ENCODE measurements around the gene ABCF2. TPM values are rescaled to one million over a fixed set of nuclear protein-coding genes. Genes with fewer than 3 reads are reported as not detected.
A peak's percentile ranks its signal among the peaks of the same experiment; 100 is the strongest.

The ABCF2 gene
- total and polyA plus RNA-seq, 2 of the 4 experiments (the other 2 are of a cell fraction): 46.2 to 103 TPM

DNA sequence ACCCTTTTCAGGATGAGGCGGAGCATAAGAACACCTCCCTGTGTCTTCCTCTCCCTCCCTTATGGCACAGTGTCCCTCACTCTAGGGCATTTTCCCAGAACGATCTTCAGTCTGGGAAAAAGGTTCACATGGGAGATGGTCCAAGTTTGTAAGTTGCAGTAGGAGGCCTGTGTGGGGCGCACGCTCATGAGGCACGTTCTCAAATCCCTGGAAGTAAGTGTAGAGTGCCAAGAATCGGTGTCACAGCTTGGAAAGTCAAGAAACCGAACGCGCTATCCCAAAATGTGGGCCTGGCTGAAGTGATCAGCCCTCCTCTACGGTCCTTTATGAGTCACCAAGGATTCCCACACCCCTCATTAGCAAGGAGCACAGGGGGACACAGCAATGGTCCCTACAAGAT, 45.4 kb upstream of the ABCF2 start:
- ATAC-seq (ENCODE audit: low read depth): no peak

More for the DNA sequence above, 45.4 kb upstream of the ABCF2 start:
- dilution Hi-C loops (cut with HindIII; ENCODE audit: low sequenced_read_pairs, unreplicated experiment): no loop called here
- 43% methylated on average over 1 of the region's 10 CpGs; no CpG with 5 or more reads in 1 of the 2 experiments for WGBS, 2 experiments (ENCODE audit: extremely low coverage in 2 of 2, insufficient read length in 1 of 2)
- H2AFZ ChIP-seq (replicated peaks; ENCODE audit: low read length, poor library complexity): no peak overlapping the region
- no peak overlapping the region; the same call in 1 of the 2 replicates for H3K4me2 ChIP-seq (ENCODE audit: low read depth, low read length)
- in situ Hi-C loops (cut with MboI; ENCODE audit: low sequenced_read_pairs): no loop called here
- H3K9me1 ChIP-seq (ENCODE audit: insufficient read depth, low read length): no peaks in the 10 kb centered on the region
- H3K27ac ChIP-seq (ENCODE audit: insufficient read depth, low read length): peak overlapping the region; percentile 43; the same call in 1 of the 2 replicates
- H4K5ac ChIP-seq (ENCODE audit: low read depth, low read length): no peak overlapping the region
- no peak overlapping the region for H3K56ac ChIP-seq (ENCODE audit: extremely low read depth, insufficient read depth, low read length)
- H3K4me1 ChIP-seq (ENCODE audit: control insufficient read depth, insufficient read depth, low read length): peaks cover 8% of the 10 kb centered on the region; the same call in 1 of the 2 replicates
- H4K91ac ChIP-seq (ENCODE audit: insufficient read depth, low read depth, low read length): no peak overlapping the region
- TF ChIP-seq RCOR1 (IDR thresholded peaks at IDR 0.05; ENCODE audit: insufficient replicate concordance, low read length): no peak
- TF ChIP-seq RFX5 (IDR thresholded peaks at IDR 0.05; ENCODE audit: low read depth, low read length): no peak
- TF ChIP-seq, protein P1, sequence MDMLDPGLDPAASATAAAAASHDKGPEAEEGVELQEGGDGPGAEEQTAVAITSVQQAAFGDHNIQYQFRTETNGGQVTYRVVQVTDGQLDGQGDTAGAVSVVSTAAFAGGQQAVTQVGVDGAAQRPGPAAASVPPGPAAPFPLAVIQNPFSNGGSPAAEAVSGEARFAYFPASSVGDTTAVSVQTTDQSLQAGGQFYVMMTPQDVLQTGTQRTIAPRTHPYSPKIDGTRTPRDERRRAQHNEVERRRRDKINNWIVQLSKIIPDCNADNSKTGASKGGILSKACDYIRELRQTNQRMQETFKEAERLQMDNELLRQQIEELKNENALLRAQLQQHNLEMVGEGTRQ (IDR thresholded peaks at IDR 0.05; ENCODE audit: low read depth, low read length): no peak
- TF ChIP-seq SMC3 (IDR thresholded peaks at IDR 0.05; ENCODE audit: low read depth, low read length): no peak
- no peak for TF ChIP-seq MXI1 (IDR thresholded peaks at IDR 0.05; ENCODE audit: borderline replicate concordance, low read depth, low read length)
- TF ChIP-seq MAFK (IDR thresholded peaks at IDR 0.05; ENCODE audit: low read depth, low read length): no peak
- TF ChIP-seq CEBPB (IDR thresholded peaks at IDR 0.05; ENCODE audit: low read depth, low read length): no peak
- TF ChIP-seq MAZ (IDR thresholded peaks at IDR 0.05; ENCODE audit: borderline replicate concordance, low read depth, low read length): no peak
- no peak for TF ChIP-seq POLR2A (IDR thresholded peaks at IDR 0.05; ENCODE audit: low read depth, low read length)
- BruUV-seq (replicated peaks): no TSS peak
- no peaks in the 10 kb centered on the region for H3K9me3 ChIP-seq (ENCODE audit: control insufficient read depth, insufficient read depth, low read length)
- no peaks in the 10 kb centered on the region; the same call in 1 of the 2 replicates for H3K27me3 ChIP-seq (ENCODE audit: control insufficient read depth, insufficient read depth, low read length)
- H3K14ac ChIP-seq (replicated peaks; ENCODE audit: low read depth, low read length): no peak overlapping the region
- H2AK9ac ChIP-seq (replicated peaks; ENCODE audit: low read depth, low read length, poor library complexity): no peak overlapping the region
- no peak for DNase-seq
- no peak overlapping the region for H3K4me3 ChIP-seq (ENCODE audit: insufficient read depth, low read depth, low read length)
- no peak overlapping the region for H2BK120ac ChIP-seq (ENCODE audit: low read depth, low read length)
- no peak overlapping the region for H3K9ac ChIP-seq (ENCODE audit: low read depth, low read length)
- H3K4ac ChIP-seq (ENCODE audit: low read depth, low read length): no peak overlapping the region
- intact Hi-C loops (cut with micrococcal nuclease): no loop called here
- H3K36me3 ChIP-seq (ENCODE audit: control insufficient read depth, insufficient read depth, low read length): no peaks in the 10 kb centered on the region; the same call in 1 of the 2 replicates
- ChIA-PET CTCF (interaction anchor here (1.0 kb wide), 1 partner anchor 13 kb away, joined by 17 read pairs; no protein-coding TSS in a partner anchor), POLR2A (ENCODE audit: unreplicated experiment) (no interaction called here)
- H3K18ac ChIP-seq (ENCODE audit: low read depth, low read length): no peak overlapping the region
- no peaks in the 10 kb centered on the region; the same call in 1 of the 2 replicates for H4K20me1 ChIP-seq (ENCODE audit: insufficient read depth, low read length)
- no peak overlapping the region for H2BK15ac ChIP-seq (ENCODE audit: low read depth, low read length)
- H2AK5ac ChIP-seq (ENCODE audit: low read depth, low read length): no peak overlapping the region
- H2BK20ac ChIP-seq (ENCODE audit: low read depth, low read length): no peak overlapping the region
- H3K23ac ChIP-seq (ENCODE audit: low read depth, low read length): no peak overlapping the region
- no peak overlapping the region for H4K8ac ChIP-seq (ENCODE audit: low read depth in 2 of 2, low read length in 2 of 2)
- H2BK5ac ChIP-seq (ENCODE audit: low read depth, low read length, poor library complexity, severe bottlenecking): no peak overlapping the region
- no peaks in the 10 kb centered on the region for H3K79me1 ChIP-seq (ENCODE audit: low read depth in 1 of 2, low read length in 2 of 2)

Measured in IMR-90 (cell line).